Anterior cingulate cortex (tissue), 58 donors: Measurements from ENCODE around the gene ARHGAP22.

Experiments used
- DNase-seq, 58 donors: peaks; one replicate each; lab custom pipeline; 2025; lab: John Stamatoyannopoulos, UW

Gene ARHGAP22

GRCh38 chr10:48594371-48594770, 10.5 kb downstream of the ARHGAP22 start:
- no peak for DNase-seq

- no peak for DNase-seq
Observed at GRCh38 chr10:48592346-48592745, 12.5 kb downstream of the ARHGAP22 start.

- no peak for DNase-seq
Observed at GRCh38 chr10:48590945-48591344, 13.9 kb downstream of the ARHGAP22 start.

GRCh38 chr10:48589266-48589665, 15.6 kb downstream of the ARHGAP22 start:
- DNase-seq: peak in 1 of 58 donors; percentile 47

- DNase-seq: no peak
Observed at GRCh38 chr10:48587819-48588218, 17.1 kb downstream of the ARHGAP22 start.

- no peak for DNase-seq
Observed at GRCh38 chr10:48587101-48587500, 17.8 kb downstream of the ARHGAP22 start.

GRCh38 chr10:48582970-48583369, 21.9 kb downstream of the ARHGAP22 start:
- peak in 39 of 58 donors; percentile 19 to 75 (median 43) for DNase-seq

GRCh38 chr10:48580236-48580635, 24.6 kb downstream of the ARHGAP22 start:
- DNase-seq: no peak

- DNase-seq: no peak
Observed at GRCh38 chr10:48579251-48579960, 25.5 kb downstream of the ARHGAP22 start.

- peak in 2 of 58 donors; percentile 22 to 30 for DNase-seq
Observed at GRCh38 chr10:48577158-48577557, 27.7 kb downstream of the ARHGAP22 start.

GRCh38 chr10:48576501-48576900, 28.4 kb downstream of the ARHGAP22 start:
- DNase-seq: no peak

- no peak for DNase-seq
Observed at GRCh38 chr10:48575901-48576300, 29.0 kb downstream of the ARHGAP22 start.

GRCh38 chr10:48574817-48575380, 30.0 kb downstream of the ARHGAP22 start:
- no peak for DNase-seq

GRCh38 chr10:48574322-48574796, 30.5 kb downstream of the ARHGAP22 start:
- DNase-seq: no peak

- no peak for DNase-seq
Observed at GRCh38 chr10:48573045-48573444, 31.8 kb downstream of the ARHGAP22 start.

- no peak for DNase-seq
Observed at GRCh38 chr10:48572414-48572813, 32.5 kb downstream of the ARHGAP22 start.

- DNase-seq: no peak
Observed at GRCh38 chr10:48568546-48568945, 36.3 kb downstream of the ARHGAP22 start.

GRCh38 chr10:48568131-48568530, 36.7 kb downstream of the ARHGAP22 start:
- no peak for DNase-seq

GRCh38 chr10:48567346-48567745, 37.5 kb downstream of the ARHGAP22 start:
- no peak for DNase-seq

GRCh38 chr10:48564466-48565160, 40.3 kb downstream of the ARHGAP22 start:
- no peak for DNase-seq

GRCh38 chr10:48557511-48558123, 47.3 kb downstream of the ARHGAP22 start:
- DNase-seq: no peak
